Ecto neural progenitor cell (in vitro differentiated cells): ENCODE measurements around the gene CCDC178.
"Not testable (repeated sequence)": the region's sequence is repeated elsewhere in the genome, so short reads cannot be mapped to it uniquely, and the experiment has no call there.

Experiments used
- DNase-seq: peaks from one replicate; pipeline ENCODE4 v3.0.0-alpha.2; 2018; ENCODE audit warnings: low spot score

CCDC178 gene

GRCh38 chr18:33010149-33010548 lies 430.4 kb downstream of the CCDC178 start:
- no peak for DNase-seq

- DNase-seq = no peak
These were observed 441.6 kb downstream of the CCDC178 start for GRCh38 chr18:32998921-32999320.

- DNase-seq = no peak
These were observed 442.2 kb downstream of the CCDC178 start for GRCh38 chr18:32998285-32998684.

GRCh38 chr18:32983721-32984120 lies 456.8 kb downstream of the CCDC178 start:
- no peak for DNase-seq

GRCh38 chr18:32980896-32981295 lies 459.6 kb downstream of the CCDC178 start:
- DNase-seq = no peak

- no peak for DNase-seq
These were observed 465.0 kb downstream of the CCDC178 start for GRCh38 chr18:32975501-32975900.

GRCh38 chr18:32975163-32975436 lies 465.4 kb downstream of the CCDC178 start:
- no peak for DNase-seq

GRCh38 chr18:32974421-32975162 lies 465.9 kb downstream of the CCDC178 start:
- no peak for DNase-seq

GRCh38 chr18:32968248-32968647 lies 472.3 kb downstream of the CCDC178 start:
- no peak for DNase-seq

GRCh38 chr18:32966141-32966540 lies 474.4 kb downstream of the CCDC178 start:
- DNase-seq = no peak

- no peak for DNase-seq
These were observed 479.0 kb downstream of the CCDC178 start for GRCh38 chr18:32961538-32961937.

- DNase-seq = no peak
These were observed 481.8 kb downstream of the CCDC178 start for GRCh38 chr18:32958746-32959145.

GRCh38 chr18:32956591-32957315 lies 483.8 kb downstream of the CCDC178 start:
- no peak for DNase-seq

- not testable (repeated sequence) for DNase-seq
These were observed 488.2 kb downstream of the CCDC178 start for GRCh38 chr18:32952318-32952717.

GRCh38 chr18:32937597-32937996 lies 502.9 kb downstream of the CCDC178 start:
- no peak for DNase-seq

- no peak for DNase-seq
These were observed 503.5 kb downstream of the CCDC178 start for GRCh38 chr18:32937066-32937465.

GRCh38 chr18:32934201-32934600 lies 506.3 kb downstream of the CCDC178 start:
- no peak for DNase-seq

GRCh38 chr18:32930695-32931301 lies 509.7 kb downstream of the CCDC178 start:
- no peak for DNase-seq

GRCh38 chr18:32929213-32929612 lies 511.3 kb downstream of the CCDC178 start:
- DNase-seq = no peak

- DNase-seq = no peak
These were observed 517.5 kb downstream of the CCDC178 start for GRCh38 chr18:32922951-32923430.

GRCh38 chr18:32920796-32921787 lies 519.4 kb downstream of the CCDC178 start:
- no peak for DNase-seq

GRCh38 chr18:32919799-32920198 lies 520.7 kb downstream of the CCDC178 start:
- peak; percentile 54 for DNase-seq
